ENCODE data around the gene CDC6. TPM values are rescaled to one million over a fixed set of nuclear protein-coding genes. Genes with fewer than 3 reads are reported as not detected.
A peak's percentile ranks its signal among the peaks of the same experiment; 100 is the strongest.

Gene CDC6
- total and polyA plus RNA-seq, 11 donors, result 0.07 to 9.8 (median 0.69) TPM

DNA sequence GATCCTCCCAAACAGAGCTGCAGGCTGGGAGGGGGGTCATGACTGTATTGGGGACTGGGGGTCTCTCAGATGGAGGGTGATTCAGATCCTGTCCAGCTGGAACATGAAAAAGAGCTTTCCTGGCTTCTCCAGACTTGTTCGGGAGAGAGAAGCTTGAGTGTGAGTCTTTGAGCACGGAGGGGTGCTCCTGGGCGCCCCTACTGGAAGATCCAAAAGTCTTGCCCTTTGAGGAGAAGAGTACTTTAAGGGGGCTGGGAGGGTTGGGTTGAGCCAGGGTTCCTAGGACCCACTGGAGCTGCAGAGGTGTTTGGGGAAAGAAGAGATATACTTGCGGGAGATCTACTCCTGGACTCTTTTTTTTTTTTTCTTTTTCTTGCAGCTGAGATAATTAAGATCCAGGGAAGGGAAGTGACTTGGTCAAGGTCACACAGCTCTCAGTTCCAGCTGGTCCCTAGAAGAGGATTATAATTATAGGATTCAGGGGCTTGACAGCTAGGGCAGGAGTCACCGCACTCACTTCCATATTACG is 29.7 kb downstream of the CDC6 start:
- peak in 4 of 5 donors; percentile 64 to 73 (median 68) for DNase-seq
- no peak for TF ChIP-seq POLR2A (IDR thresholded peaks at IDR 0.05)
- TF ChIP-seq, protein P1, sequence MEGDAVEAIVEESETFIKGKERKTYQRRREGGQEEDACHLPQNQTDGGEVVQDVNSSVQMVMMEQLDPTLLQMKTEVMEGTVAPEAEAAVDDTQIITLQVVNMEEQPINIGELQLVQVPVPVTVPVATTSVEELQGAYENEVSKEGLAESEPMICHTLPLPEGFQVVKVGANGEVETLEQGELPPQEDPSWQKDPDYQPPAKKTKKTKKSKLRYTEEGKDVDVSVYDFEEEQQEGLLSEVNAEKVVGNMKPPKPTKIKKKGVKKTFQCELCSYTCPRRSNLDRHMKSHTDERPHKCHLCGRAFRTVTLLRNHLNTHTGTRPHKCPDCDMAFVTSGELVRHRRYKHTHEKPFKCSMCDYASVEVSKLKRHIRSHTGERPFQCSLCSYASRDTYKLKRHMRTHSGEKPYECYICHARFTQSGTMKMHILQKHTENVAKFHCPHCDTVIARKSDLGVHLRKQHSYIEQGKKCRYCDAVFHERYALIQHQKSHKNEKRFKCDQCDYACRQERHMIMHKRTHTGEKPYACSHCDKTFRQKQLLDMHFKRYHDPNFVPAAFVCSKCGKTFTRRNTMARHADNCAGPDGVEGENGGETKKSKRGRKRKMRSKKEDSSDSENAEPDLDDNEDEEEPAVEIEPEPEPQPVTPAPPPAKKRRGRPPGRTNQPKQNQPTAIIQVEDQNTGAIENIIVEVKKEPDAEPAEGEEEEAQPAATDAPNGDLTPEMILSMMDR (IDR thresholded peaks at IDR 0.05), result peak; percentile 31 to 70 (median 52)
- ATAC-seq, result peak in 3 of 4 donors; percentile 23 to 30 (median 29)
- WGBS, 4 donors, result 8 to 9% (median 8%) methylated on average over 6 of the region's 6 CpGs
- Histone ChIP-seq H3K9me3 (no peaks in the 10 kb centered on the region), H3K27me3 (no peaks in the 10 kb centered on the region), H3K27ac (peak overlapping the region; percentile 90 to 99 (median 95)), H3K4me3 (peak overlapping the region; percentile 76 to 100 (median 88)), H3K4me1 (peaks cover 20 to 96% (median 83%) of the 10 kb centered on the region in 12 donors), H3K36me3 (no peaks in the 10 kb centered on the region)
- intact Hi-C loops (cut with DNase I), result loop anchor here in 2 of 10 donors (1.0 to 10.0 kb wide), 3 partner anchors 25 to 653 kb away; partner anchors contain the start of genes PNMT (in 1 of the 2) and TCAP (in 1 of the 2)

DNA sequence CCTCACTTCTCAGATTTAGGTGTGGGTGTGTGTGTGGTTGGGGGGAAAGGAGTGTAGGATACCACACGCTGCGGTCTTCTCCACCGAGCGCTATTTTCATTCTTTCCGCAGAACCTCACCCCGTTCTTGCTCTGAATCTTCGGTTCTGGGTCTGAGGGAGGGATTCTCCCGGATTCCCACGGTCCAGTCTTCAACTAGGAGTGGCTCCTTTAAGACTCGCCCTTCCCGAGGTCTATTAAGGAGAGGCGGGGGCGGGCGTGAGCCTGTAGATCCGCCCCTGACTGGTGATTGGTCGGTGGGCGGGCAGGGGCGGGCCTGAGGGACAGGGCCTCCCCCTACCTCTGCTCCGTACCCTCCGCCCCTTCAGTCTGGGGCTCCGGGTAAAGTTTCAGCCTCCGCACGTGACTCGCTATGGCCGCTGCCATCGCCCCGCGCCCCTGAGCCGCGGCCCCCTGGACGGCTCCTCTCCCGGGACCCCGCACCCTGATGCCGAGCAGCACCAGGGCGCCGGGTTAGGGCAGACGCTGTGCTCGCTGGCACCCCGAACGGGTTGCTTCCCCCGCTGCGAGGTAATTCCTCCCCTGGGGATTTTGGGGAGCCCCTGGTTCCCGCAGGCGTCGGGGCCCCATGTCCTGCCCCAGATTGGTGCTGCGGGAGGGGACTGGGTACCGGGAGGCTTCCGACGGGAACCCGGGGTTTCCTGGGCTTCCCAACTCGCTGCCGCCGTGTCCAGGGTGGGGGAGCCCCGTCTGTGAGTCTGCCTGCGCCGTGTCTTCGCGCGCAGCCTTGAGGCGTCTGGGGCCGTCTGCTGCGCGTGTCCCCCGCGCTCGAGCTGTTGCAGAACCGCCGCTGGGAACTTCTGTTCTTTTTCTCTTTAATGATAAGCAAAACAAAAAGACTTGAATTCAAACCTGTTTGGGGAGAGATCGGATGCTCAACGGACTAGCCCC is 30.5 kb downstream of the CDC6 start:
- TF ChIP-seq, protein P1 (IDR thresholded peaks at IDR 0.05), result no peak
- peak; percentile 27 to 92 for TF ChIP-seq POLR2A (IDR thresholded peaks at IDR 0.05)
- Histone ChIP-seq H3K9me3 (no peaks in the 10 kb centered on the region), H3K4me1 (peaks cover 15 to 96% (median 84%) of the 10 kb centered on the region in 12 donors), H3K27me3 (no peaks in the 10 kb centered on the region), H3K36me3 (no peaks in the 10 kb centered on the region), H3K4me3 (peak overlapping the region; percentile 76 to 100 (median 88)), H3K27ac (peak overlapping the region; percentile 90 to 99 (median 95))
- DNase-seq (peak; percentile 96 to 98 (median 97)), ATAC-seq (peak; percentile 87 to 93 (median 92))
- WGBS, 4 donors, result 0% methylated on average over 36 to 70 of the region's 70 CpGs
- intact Hi-C loops (cut with DNase I), result loop anchor here in 3 of 10 donors (1.0 to 10.0 kb wide), 3 partner anchors 24 to 653 kb away; partner anchors contain the start of genes PNMT (in 1 of the 3) and TCAP (in 1 of the 3)

DNA sequence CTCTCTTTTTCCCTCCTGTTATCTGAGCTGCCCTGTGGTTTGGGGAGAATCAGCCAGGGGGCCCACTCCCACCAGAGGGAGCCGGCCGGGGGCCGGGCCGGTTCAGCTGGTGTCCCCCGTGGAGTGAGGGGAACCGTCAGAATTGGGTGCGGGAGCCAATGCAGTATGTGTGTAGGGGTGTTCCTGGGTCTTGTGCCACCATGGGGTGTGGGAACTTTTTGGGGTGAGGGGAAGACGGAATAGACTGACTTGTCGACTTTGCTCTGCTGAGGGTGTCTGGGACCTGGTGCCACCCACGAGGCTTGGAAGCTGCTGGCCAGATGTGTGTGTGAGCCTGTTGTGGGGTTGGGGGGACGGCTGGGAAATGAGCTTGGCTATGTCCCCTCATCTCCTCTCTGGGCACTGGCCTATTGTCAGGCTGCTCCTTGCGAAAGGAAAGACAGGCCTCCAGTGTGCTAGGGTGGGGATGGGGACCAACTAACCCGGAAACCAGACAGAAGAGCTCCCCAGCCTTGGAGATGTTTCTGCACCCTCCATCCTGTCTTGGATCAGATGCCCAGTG is 31.2 kb downstream of the CDC6 start:
- 4 to 10% (median 5%) methylated on average over 11 to 13 of the region's 13 CpGs for WGBS, 4 donors
- peak overlapping the region in 11 of 12 donors; percentile 90 to 99 (median 95) for H3K27ac ChIP-seq
- no peaks in the 10 kb centered on the region for H3K36me3 ChIP-seq
- peak in 2 of 5 donors; percentile 32 for DNase-seq
- no peak for ATAC-seq
- H3K9me3 ChIP-seq, result no peaks in the 10 kb centered on the region
- H3K27me3 ChIP-seq, result no peaks in the 10 kb centered on the region
- TF ChIP-seq, protein P1 (IDR thresholded peaks at IDR 0.05), result peak in 4 of 12 donors; percentile 7 to 21 (median 12)
- no peak for TF ChIP-seq POLR2A (IDR thresholded peaks at IDR 0.05)
- peak overlapping the region; percentile 76 to 100 (median 88) for H3K4me3 ChIP-seq
- H3K4me1 ChIP-seq, result peaks cover 17 to 96% (median 83%) of the 10 kb centered on the region in 12 donors
- intact Hi-C loops (cut with DNase I), result loop anchor here in 2 of 10 donors (2.0 to 10.0 kb wide), 2 partner anchors 26 to 654 kb away; partner anchors contain the start of genes PNMT (in 1 of the 2) and TCAP (in 1 of the 2)

Data from heart left ventricle (tissue), 16 donors.